HG02759 (cell line): ENCODE data around the gene MAPK10.
"Not testable (repeated sequence)": the region's sequence is repeated elsewhere in the genome, so short reads cannot be mapped to it uniquely, and the experiment has no call there.

Experiments
- ATAC-seq: cut with Tn5 transposase; IDR thresholded peaks from one replicate; pipeline ENCODE4 v1.9.1; 2021; ENCODE audit warnings: mild to moderate bottlenecking, moderate library complexity; ENCODE audit not compliant: unreplicated experiment

MAPK10 gene

GRCh38 chr4:86117705-86118302 is 242.0 kb downstream of the MAPK10 start:
- no peak for ATAC-seq

GRCh38 chr4:86114563-86114962 is 245.3 kb downstream of the MAPK10 start:
- no peak for ATAC-seq

DNA sequence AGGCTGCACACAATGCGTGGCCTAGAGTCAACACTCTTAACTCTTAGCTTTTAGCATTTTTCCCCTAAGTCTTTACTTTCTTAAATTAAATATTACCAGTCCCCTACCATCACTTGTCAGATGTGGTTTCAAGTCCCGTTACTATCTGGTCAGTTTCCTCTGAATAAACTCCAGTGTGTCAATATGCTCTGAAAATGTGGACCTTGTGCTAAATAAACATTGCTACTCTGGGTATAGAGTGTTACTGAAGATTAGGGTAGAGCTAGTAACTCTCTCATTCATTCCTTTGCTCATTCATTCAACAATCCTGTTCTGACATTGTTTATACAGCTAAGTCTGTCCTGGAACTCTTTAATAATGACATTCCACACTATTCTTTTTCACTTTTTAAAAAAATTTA is 251.0 kb downstream of the MAPK10 start:
- no peak for ATAC-seq

DNA sequence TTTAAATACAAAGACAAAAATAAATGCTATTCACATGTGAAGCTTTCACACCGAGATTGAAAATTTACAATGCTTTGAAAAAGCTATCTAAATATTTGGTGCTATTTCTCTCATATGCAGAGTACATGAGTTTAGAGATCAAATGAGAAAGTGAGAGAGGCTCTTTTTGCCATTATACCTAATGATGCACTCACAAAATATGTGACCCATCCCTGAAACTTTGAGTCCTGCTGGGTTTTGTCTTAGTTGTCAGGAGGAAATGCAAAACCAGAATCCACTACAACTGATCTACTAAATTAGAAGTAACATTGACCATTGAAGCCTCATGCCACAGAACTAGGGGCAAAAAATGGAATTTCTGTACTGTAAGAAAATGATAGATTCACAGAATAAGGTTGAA is 251.7 kb downstream of the MAPK10 start:
- ATAC-seq, result no peak

DNA sequence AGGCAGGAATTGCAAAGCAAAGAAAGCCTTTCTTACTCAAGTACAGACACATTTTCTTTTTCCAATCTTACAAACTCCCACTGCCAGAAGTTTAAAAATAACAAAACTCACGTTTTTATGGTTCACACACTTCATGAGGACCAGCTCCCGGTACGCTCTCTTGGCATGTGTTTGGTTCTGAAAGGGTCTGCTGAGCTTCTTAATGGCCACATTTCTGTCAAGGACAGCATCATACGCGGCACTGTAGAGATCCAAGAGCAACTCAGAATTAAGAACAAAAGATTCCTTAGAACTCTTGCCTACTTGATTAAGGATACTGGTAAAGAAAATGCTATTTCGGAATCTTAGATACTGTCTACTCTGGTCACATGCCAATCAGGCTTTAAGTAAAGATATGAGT is 252.7 kb downstream of the MAPK10 start:
- no peak for ATAC-seq

DNA sequence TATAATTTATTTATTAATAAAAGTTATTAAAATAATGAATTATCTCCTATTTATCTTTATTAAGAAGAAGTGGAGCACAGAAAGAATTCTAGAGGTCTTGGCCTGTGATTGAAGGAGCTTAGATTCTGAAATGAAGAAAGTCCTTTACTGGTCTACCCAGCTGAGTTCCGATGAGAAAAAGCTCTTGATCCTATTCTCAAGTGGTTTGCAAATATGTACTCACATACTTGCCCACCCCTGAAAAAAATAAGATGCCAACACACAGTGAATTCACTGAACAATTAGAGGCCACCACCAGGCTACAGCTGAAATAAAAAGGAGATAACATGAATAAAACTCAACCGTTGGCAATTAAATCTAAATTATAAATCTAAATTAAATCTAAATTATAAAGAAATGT is 253.4 kb downstream of the MAPK10 start:
- ATAC-seq, result no peak

DNA sequence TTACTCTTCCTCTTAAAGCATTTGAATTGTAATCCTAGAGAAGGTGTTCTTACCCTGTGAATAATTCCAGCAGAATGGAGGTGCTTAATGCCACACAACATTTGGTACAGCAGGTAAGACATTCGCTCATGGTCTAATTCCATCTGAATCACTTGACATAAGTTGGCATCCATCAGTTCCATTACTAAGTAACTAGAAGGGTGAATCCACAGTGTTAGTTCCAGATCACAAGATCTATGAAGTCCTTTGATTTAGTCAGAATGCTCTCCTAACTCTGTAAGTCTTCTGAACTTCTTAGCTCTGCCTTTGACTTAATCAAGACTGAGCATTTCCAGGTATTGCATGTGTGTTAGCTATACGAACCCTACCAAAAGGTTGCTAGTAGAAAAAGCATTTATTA is 258.0 kb downstream of the MAPK10 start:
- ATAC-seq, result no peak

GRCh38 chr4:86101410-86101809 is 258.4 kb downstream of the MAPK10 start:
- ATAC-seq, result no peak

- ATAC-seq, result no peak
Measured at GRCh38 chr4:86100539-86101215, 259.2 kb downstream of the MAPK10 start.

GRCh38 chr4:86099348-86099747 is 260.5 kb downstream of the MAPK10 start:
- no peak for ATAC-seq

DNA sequence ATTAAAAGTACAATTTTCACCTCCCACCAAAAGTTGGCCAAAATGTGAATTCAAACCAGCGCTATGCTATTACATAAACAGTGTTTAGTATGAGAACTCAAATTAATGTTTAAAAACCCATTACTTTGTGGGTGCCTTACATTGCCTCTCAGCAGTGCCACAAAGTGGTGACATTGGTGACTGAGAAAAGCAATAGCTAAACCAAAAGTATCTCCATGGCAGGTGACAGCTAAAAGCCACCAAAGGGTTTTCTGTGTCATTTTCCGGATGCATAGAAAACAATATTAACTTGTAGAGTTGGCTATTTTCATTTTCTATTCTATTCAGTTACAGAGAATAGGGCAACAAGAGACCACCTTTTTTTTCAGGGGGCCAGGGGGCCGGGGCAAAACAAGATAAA is 261.2 kb downstream of the MAPK10 start:
- ATAC-seq, result no peak

- ATAC-seq, result no peak
Measured at GRCh38 chr4:86096373-86096772, 263.5 kb downstream of the MAPK10 start.

DNA sequence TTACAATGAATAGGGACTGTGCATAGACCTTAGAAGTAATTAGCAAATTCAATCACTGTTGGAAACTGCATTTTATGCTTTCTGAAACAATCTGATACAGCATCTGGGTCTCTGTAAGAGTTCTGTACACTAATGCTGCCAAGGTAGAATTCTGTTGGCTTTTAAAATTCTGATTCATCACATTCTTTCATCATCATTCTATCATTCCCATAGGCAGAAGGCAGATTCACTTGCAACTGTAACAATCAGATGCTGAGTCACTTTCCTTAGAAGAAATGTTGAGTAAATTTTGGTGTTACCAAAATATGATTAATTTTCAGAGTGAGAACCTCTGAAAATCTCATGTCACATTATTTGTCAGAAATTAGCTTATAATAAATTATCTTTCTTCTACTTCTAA is 267.2 kb downstream of the MAPK10 start:
- ATAC-seq, result no peak

GRCh38 chr4:86091201-86091600 is 268.7 kb downstream of the MAPK10 start:
- ATAC-seq, result no peak

- ATAC-seq, result no peak
Measured at GRCh38 chr4:86089781-86090323, 270.0 kb downstream of the MAPK10 start.

DNA sequence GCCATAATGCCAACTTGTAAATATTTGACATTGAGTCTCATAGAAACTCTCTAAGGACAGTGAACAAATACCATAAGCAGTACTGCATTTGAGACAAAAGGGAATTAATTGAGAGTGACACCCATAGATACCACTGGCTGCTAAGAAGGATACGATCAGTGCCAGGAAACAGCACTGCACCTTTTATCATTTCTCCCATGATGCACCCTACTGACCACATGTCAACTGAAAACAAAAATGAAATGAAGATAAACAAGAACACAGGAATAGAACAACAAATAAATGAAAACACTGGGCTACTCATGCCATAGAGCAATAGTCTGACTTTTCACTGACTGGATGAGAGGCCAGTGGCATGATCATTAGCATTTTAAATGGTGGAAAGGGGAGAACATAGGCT is 270.8 kb downstream of the MAPK10 start:
- no peak for ATAC-seq

DNA sequence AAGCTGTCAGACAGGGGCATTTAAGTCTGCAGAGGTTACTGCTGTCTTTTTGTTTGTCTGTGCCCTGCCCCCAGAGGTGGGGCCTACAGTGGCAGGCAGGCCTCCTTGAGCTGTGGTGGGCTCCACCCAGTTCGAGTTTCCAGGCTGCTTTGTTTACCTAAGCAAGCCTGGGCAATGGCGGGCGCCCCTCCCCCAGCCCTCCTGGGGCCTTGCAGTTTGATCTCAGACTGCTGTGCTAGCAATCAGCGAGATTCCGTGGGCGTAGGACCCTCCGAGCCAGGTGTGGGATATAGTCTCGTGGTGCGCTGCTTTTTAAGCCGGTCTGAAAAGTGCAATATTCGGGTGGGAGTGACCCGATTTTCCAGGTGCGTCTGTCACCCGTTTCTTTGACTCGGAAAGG is 284.1 kb downstream of the MAPK10 start:
- ATAC-seq, result not testable (repeated sequence)

GRCh38 chr4:86060341-86060740 is 299.5 kb downstream of the MAPK10 start:
- ATAC-seq, result no peak

DNA sequence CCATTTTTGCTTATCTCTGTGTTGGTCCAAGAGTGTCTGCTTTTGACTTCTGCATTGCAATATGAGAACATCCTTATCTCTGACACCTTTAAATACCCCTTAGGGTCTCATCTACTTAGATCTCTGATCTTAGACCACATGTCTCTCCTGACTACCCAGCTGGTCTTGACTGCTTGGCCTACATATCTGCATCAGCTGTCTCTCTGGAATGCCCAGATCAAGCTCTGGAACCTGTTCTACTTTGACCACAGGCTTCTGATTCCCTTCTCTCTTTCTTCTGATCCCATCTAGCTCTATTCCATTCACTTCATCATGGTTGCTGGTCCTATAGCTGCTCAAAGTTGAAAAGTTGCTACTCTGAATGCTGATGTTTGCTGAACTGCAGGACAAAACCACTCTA is 301.2 kb downstream of the MAPK10 start:
- no peak for ATAC-seq

- ATAC-seq, result no peak
Measured at GRCh38 chr4:86055898-86056297, 304.0 kb downstream of the MAPK10 start.

- no peak for ATAC-seq
Measured at GRCh38 chr4:86054286-86055032, 305.4 kb downstream of the MAPK10 start.

GRCh38 chr4:86050496-86050895 is 309.4 kb downstream of the MAPK10 start:
- ATAC-seq, result no peak
